ENCODE data around the gene SPNS1. TPM values are rescaled to one million over a fixed set of nuclear protein-coding genes. Genes with fewer than 3 reads are reported as not detected.

SPNS1 gene
- total and polyA plus RNA-seq, 2 of the 8 experiments (the other 6 are each of a cell fraction or from before 2014, with no cell fraction given): 48.8 to 66.9 TPM

DNA sequence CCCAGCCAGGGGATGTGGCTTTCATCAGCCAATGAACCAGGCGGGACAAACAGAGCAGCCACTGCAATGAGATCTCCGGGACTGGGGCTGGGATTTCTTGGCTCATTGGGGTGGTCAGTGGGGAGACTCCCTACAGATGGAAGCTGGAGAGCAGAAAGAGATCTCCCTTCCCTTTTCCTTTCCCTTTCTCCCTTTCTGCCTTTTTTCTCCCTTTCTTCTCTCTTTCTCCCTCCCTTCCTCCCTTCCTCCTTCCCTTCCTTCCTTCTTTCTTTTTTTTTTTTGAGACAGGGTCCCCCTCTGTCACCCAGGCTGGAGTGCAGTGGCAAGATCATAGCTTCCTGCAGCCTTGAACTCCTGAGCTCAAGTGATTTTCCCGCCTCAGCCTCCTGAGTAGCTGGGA, 24.3 kb downstream of the SPNS1 start:
- Histone ChIP-seq H3K9ac (replicated peaks in 1 of 4; ENCODE audit: extremely low read depth in 1 of 4, low read depth in 3 of 4, low read length in 3 of 4) (no peak overlapping the region), H2BK20ac (ENCODE audit: low read length) (no peak overlapping the region), H3K36me3 (ENCODE audit: control insufficient read depth in 2 of 4, insufficient read depth in 4 of 4, low read length in 3 of 4) (no peaks in the 10 kb centered on the region), H2BK120ac (replicated peaks; ENCODE audit: low read depth, low read length) (no peak overlapping the region), H3K79me2 (ENCODE audit: control insufficient read depth in 1 of 2, insufficient read depth in 2 of 2, low read length in 2 of 2) (no peaks in the 10 kb centered on the region), H2AK5ac (ENCODE audit: low read depth, low read length) (no peak overlapping the region), H3K18ac (ENCODE audit: extremely low read depth, low read length) (no peak overlapping the region), H4K8ac (ENCODE audit: extremely low read depth, insufficient read depth, low read length) (no peak overlapping the region), H4K91ac (replicated peaks; ENCODE audit: insufficient read length, low read length) (no peak overlapping the region), H4K5ac (ENCODE audit: insufficient read length, low read depth, low read length) (no peak overlapping the region), H3K79me1 (ENCODE audit: low read depth, low read length) (no peaks in the 10 kb centered on the region), H3K9me3 (ENCODE audit: insufficient read depth in 2 of 2, low read depth in 1 of 2, low read length in 1 of 2) (no peaks in the 10 kb centered on the region), H3K4me1 (replicated peaks in 1 of 4; ENCODE audit: control insufficient read depth in 3 of 4, insufficient read depth in 4 of 4, low read length in 3 of 4) (no peaks in the 10 kb centered on the region), H3K23me2 (ENCODE audit: low read depth, low read length) (no peaks in the 10 kb centered on the region), H4K20me1 (replicated peaks in 1 of 2; ENCODE audit: control insufficient read depth in 1 of 2, insufficient read depth in 2 of 2, low read length in 2 of 2) (no peaks in the 10 kb centered on the region), H2BK15ac (ENCODE audit: low read length) (no peak overlapping the region), H3K4me3 (ENCODE audit: extremely low read depth in 1 of 4, insufficient read depth in 2 of 4, low read depth in 3 of 4, low read length in 4 of 4) (no peak overlapping the region), H3K4me2 (ENCODE audit: insufficient read depth in 1 of 2, low read depth in 2 of 2, low read length in 2 of 2) (no peak overlapping the region), H3K4ac (replicated peaks; ENCODE audit: insufficient read length, low read depth, low read length) (no peak overlapping the region), H2BK5ac (ENCODE audit: low read depth, low read length) (no peak overlapping the region), H3K56ac (replicated peaks; ENCODE audit: insufficient read length, low read depth, low read length) (no peak overlapping the region), H3K27ac (ENCODE audit: low read depth, low read length) (no peak overlapping the region), H3K14ac (ENCODE audit: insufficient read length) (no peak overlapping the region), H2AFZ (ENCODE audit: low read length) (no peak overlapping the region), H3K23ac (ENCODE audit: insufficient read length) (no peak overlapping the region), H3K27me3 (replicated peaks in 1 of 4; ENCODE audit: control insufficient read depth in 3 of 4, extremely low read depth in 1 of 4, insufficient read depth in 3 of 4, low read length in 3 of 4) (no peaks in the 10 kb centered on the region), H2BK12ac (ENCODE audit: low read depth, low read length) (no peak overlapping the region)
- FAIRE-seq (no peak), DNase-seq (ENCODE audit: low read depth in 1 of 2, low spot score in 2 of 2) (no peak)
- ChIA-PET POLR2A (ENCODE audit: partially characterized antibody) (interaction anchor here (0.6 to 1.2 kb wide), 2 partner anchors 9 to 19 kb away, joined by 3 to 4 read pairs; no protein-coding TSS in a partner anchor), CTCF (ENCODE audit: partially characterized antibody) (interaction anchor here (0.6 to 2.3 kb wide), 7 partner anchors 12 to 53 kb away, joined by 3 to 9 read pairs (median 5); partner anchors contain the start of gene SPNS1)
- WGBS, 2 experiments (ENCODE audit: extremely low coverage in 1 of 2, insufficient coverage in 1 of 2, insufficient read length in 1 of 2, insufficient replicate concordance in 2 of 2, low coverage in 1 of 2, low lambda C conversion rate in 2 of 2, missing lambda C conversion rate in 1 of 2): 77% methylated on average over 3 of the region's 3 CpGs; no CpG with 5 or more reads in 1 of the 2 experiments
- TF ChIP-seq KDM4A (IDR thresholded peaks at IDR 0.05; ENCODE audit: low read depth, low read length, severe bottlenecking) (no peak), SP2 (IDR thresholded peaks at IDR 0.05; ENCODE audit: low read length) (no peak), CEBPB (IDR thresholded peaks at IDR 0.05; ENCODE audit: low read depth, low read length) (no peak), POLR2A (IDR thresholded peaks at IDR 0.05; ENCODE audit: control extremely low read depth in 1 of 2, low read depth in 2 of 2, low read length in 2 of 2) (no peak), SUZ12 (IDR thresholded peaks at IDR 0.05; ENCODE audit: low read length) (no peak), BACH1 (IDR thresholded peaks at IDR 0.05; ENCODE audit: low read length) (no peak), RBBP5 (IDR thresholded peaks at IDR 0.05; ENCODE audit: borderline replicate concordance, low read depth, low read length) (no peak), CHD2 (IDR thresholded peaks at IDR 0.05; ENCODE audit: low read length) (no peak), BRCA1 (IDR thresholded peaks at IDR 0.05; ENCODE audit: low read depth, low read length) (no peak), PHF8 (conservative IDR thresholded peaks at IDR 0.05; ENCODE audit: low read depth, low read length) (no peak)
- TF ChIP-seq, protein P1, sequence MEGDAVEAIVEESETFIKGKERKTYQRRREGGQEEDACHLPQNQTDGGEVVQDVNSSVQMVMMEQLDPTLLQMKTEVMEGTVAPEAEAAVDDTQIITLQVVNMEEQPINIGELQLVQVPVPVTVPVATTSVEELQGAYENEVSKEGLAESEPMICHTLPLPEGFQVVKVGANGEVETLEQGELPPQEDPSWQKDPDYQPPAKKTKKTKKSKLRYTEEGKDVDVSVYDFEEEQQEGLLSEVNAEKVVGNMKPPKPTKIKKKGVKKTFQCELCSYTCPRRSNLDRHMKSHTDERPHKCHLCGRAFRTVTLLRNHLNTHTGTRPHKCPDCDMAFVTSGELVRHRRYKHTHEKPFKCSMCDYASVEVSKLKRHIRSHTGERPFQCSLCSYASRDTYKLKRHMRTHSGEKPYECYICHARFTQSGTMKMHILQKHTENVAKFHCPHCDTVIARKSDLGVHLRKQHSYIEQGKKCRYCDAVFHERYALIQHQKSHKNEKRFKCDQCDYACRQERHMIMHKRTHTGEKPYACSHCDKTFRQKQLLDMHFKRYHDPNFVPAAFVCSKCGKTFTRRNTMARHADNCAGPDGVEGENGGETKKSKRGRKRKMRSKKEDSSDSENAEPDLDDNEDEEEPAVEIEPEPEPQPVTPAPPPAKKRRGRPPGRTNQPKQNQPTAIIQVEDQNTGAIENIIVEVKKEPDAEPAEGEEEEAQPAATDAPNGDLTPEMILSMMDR (IDR thresholded peaks at IDR 0.05; ENCODE audit: control extremely low read depth in 1 of 3, insufficient read depth in 1 of 3, low read depth in 1 of 3, low read length in 3 of 3): no peak
- TF ChIP-seq, protein P2, sequence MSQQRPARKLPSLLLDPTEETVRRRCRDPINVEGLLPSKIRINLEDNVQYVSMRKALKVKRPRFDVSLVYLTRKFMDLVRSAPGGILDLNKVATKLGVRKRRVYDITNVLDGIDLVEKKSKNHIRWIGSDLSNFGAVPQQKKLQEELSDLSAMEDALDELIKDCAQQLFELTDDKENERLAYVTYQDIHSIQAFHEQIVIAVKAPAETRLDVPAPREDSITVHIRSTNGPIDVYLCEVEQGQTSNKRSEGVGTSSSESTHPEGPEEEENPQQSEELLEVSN (IDR thresholded peaks at IDR 0.05): no peak

All from H1 (cell line).